HG03571 (cell line): Measurements from ENCODE around the gene SH3PXD2A.

Source experiments
- ATAC-seq: cut with Tn5 transposase; IDR thresholded peaks from one replicate; pipeline ENCODE4 v1.9.1; 2021; ENCODE audit not compliant: unreplicated experiment

The SH3PXD2A gene

DNA sequence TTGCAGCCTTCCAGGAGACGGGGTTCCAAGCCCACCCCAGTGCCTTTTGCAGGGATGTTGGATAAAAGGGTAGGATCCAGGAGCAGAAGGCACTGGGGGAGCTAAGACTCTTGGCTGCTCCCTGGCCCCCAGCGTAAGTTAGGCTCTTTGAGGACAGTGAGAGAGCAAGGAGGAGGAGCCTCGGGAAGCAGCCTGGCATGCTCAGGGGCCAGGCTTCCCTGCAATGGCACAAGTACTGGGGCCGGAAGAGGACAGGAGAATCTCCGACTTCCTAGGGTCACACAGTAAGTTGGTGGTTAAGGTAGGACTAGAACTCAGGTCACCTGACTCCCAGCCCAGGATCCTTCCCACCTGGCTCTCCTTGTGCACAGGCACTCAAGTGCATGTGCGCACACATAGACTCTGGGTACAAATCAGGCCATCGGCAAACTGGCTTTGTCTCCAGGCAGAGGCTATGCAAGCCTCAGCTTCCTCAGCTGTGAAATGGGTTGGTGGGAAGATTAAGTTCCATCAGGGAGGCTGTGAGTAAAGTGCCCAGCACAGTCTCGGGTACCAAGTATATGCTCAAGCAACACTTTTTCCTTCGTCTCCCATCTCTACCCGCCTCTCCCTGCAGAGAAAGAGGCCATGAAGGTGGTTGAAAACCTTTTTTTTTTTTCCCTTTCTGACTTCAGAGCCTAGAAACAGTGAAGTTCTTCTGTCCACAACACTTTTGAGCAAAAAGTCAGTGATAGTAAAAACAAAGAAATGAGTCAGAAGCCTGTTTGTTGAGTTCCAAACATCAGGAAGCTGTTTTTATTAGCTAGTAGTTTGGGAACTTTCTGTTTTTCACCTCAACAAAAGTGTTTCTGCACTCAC, 282.8 kb downstream of the SH3PXD2A start:
- no peak for ATAC-seq

DNA sequence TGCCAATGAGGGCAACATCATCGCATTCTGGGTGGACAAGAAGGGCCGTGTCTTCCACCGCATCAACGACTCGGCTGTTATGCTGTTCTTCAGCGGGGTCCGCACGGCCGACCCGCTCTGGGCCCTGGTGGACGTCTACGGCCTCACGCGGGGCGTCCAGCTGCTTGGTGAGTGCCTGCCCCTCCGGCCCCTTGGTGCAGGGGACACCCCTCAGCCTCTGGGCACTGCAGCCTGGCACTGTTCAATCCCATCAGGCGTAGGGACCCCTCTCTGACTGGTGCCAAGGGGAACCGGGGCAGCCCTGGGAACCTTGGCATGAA, 283.8 kb downstream of the SH3PXD2A start:
- no peak for ATAC-seq

DNA sequence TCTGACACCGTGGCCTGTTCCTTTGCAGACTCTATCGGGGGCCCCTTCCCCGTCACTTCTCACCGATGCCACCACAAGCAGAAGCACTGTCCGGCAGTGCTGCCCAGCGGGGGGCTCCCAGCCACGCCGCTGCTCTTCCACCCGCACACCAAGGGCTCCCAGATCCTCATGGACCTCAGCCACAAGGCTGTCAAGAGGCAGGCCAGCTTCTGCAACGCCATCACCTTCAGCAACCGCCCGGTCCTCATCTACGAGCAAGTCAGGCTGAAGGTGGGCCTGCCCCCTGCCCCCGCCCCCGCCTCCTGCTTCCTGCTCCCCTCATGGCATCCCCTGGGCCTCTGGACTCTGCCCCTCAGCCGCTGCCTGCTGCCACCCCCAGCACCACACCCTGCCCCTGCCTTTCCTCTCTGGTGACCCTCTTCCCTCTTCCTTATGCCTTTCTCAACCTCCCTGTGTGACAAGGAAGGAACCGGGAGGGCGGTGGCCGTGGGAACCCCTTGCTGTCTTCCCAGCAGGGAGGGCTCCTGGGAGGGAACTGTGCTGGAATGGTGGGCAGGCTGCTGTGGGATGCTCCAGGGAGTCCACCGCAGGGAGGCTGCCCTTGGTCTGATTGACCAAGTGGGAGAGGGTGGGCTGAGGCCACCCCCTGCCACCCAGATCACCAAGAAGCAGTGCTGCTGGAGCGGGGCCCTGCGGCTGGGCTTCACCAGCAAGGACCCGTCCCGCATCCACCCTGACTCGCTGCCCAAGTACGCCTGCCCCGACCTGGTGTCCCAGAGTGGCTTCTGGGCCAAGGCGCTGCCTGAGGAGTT, 284.3 kb downstream of the SH3PXD2A start:
- no peak for ATAC-seq

DNA sequence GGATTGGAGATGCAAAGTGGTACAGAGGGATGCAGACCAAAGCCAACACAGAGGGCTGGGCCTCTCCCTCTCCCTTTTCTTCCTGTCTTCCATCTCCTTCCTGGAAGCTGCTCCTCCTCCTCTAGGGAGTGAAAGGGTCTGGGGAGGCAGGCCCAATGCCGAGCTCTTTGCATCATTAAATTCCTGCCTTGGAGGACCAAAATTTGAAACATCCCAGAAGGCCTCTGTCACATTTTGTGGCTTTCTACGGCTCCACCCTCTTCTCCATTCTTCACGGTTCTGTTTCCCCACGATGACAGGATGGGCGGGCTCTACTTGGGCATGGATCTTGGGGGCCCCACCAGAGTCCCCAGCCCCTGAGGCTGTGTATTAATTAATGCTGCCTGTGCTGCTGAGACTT, 285.5 kb downstream of the SH3PXD2A start:
- no peak for ATAC-seq

DNA sequence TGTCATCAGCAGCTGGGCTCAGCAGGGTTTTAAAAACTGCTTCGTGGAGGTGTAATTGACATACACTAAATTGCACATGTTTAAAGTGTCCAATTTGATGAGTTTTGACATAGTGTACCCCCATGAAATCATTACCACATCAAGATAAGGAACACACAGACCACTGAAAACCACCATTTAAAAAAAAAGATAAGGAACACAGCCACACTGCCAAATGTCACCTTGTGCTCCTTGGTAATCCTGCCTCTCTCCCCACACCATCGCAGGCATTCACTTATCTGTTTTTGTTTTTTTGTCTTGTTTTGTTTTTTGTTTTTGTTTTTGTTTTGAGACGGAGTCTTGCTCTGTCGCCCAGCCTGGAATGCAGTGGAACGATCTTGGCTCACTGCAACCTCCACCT, 286.9 kb downstream of the SH3PXD2A start:
- no peak for ATAC-seq

DNA sequence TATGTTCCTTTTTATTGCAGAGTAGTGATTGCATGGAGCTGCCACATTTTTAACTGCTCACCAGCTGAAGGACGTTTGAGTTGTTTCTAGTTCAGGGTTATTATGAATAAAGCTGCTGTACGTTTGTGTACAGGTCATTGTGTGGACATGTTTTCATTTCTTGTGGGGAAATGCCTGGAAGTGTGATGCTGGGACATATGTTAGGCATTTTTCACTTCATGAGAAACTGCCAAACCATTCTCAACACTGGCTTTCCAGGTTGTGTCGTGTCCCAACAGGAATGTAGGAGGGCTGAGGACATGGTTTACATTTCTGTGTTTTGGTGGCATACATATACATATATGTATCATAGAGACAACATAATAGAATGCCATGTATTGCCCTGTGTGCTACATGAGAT, 288.8 kb downstream of the SH3PXD2A start:
- ATAC-seq, result no peak

DNA sequence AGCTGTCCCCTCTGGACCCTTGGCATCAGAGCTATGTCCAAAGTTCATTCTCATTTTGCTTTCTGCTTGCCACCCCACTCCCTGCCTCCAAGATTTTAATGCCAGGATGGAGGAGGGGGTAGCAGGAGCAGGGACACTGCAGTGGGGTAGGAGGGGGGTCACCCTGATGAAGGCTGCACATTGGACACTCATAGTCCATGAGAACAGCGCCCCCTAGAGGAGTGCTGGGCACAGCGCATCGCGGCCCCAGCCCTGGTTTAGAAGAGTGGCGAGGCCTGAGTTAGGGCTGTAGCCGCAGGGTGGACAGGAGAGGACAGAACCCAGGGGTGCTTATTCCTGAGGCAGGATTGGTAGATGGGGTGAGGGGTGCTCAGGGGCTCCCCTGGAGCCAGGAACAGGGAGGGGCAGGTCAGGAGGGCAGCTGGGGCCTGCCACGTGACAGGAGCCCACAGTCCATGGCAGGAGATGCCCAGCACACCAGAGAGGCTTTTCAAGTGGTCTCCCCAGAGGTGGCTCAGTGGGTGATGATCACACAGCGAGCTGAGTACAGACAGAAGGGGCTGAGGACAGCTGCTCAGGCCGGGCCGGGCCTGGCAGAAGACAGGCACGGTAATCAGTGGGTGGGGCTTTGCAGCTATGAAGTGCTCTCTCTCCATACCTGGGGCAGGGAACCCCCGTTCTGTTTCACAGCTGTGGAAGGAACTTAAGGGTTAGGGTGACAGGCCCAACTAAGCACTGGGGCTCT, 290.4 kb downstream of the SH3PXD2A start:
- ATAC-seq, result no peak

DNA sequence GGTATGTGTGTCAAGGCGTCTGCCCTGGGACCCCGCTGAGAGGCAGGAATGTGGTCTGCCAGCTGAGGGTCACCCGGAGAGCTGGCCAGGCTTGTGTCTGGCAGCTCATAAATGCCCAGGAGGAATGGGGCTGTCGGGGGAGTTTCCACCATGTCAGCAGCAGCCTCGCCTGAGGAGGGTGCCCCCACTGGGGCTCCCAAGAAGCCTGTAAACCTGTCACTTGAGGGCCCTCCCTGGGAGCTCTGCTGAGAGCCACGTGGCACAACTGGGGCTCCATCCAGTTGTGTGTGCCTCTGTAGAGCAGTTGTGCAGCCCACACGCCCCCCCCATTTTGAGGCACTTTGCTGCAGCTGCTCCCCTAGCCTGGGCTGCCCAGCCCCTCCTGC, 291.3 kb downstream of the SH3PXD2A start:
- ATAC-seq, result no peak

DNA sequence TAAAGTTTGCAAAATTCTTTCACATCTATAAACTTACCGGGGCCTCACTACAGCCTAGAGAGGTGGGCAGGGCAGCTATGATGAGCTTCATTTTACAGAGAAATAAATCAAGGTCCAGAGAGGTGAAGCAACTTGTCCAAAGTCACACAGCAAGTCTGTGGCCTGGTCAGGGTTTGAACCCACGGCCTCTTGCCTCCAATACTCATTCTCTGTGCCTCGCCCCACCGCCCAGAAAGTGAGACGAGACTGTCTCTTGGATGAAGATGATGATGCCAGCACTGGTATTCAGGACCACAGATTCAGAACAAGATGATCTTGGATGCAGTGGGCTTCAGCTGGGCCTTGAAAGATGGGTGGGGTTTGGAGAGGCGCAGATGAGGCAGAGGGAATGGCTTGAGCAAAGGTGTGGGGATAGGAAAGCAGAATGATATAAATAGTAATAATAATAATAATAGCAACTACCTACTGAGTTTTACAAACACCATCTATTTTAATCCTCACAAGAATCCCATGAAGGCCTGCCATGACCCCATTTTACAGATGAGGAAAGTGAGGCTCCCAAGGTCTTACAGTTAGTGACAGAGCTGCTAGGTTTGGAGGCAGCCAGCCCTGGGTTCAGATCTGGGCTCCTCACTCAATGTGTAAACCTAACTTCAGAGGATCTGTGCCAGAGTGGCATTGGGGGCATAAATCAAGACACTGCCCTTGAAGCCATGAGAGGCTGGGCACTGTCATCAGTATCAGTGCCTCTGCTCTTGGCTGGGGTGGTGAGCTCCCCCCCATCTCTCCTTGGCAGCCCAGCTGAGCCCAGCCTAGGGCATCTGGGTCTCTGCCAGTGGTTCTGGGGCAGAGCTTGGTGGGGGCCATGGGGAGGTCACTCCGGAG, 291.9 kb downstream of the SH3PXD2A start:
- no peak for ATAC-seq

DNA sequence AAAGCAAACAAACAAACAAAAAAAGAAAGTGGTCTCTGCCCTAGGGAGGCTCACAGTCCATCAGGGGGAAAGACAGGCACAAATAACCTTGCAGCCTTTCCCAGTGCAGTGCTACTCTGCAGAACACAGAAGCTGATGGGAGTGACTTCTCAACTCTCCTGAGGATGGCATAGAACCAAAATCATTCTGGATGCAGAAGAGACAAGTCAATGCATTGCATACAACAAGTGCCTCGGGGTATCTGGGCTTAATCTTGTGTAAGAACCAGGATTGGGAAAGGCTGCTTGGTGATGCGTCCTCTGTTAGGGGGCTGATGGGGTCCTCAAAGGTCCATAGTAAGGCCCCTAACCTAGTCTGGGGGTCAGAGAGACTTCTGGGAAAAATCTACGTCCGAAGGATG, 293.0 kb downstream of the SH3PXD2A start:
- no peak for ATAC-seq

DNA sequence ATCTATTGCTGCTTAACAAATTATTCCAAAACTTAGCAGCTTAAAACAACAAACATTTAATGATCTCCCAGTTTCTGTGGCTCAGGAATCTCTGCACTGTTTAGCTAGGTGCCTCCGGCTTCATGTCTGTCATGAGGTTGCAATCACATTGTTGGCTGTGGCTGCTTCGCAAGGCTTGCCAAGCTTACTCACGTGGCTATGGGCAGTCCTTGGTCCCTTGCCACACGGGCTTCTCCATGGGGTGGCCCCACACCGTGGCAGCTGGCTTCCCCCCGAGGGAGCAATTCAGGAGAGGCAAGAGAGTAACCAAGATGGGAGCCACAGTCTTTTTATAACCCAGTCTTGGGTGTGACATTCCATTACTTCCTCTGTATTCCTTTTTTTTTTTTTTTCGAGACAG, 294.5 kb downstream of the SH3PXD2A start:
- ATAC-seq, result no peak

DNA sequence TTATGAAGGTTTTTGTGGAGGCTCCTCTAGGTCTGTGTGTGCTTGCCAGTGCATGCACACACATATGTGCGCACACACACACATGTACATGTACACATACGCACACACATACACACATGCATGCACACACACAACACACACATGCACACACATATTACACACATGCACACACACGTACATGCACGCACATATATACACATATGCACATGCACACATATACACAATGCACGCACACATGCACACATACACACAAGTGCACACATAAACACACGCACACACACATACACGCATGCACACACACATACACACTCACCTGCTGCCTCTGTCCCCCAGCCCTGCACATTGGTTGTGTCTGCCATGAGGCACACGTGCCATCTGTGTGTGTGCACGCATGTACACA, 295.6 kb downstream of the SH3PXD2A start:
- ATAC-seq, result no peak

DNA sequence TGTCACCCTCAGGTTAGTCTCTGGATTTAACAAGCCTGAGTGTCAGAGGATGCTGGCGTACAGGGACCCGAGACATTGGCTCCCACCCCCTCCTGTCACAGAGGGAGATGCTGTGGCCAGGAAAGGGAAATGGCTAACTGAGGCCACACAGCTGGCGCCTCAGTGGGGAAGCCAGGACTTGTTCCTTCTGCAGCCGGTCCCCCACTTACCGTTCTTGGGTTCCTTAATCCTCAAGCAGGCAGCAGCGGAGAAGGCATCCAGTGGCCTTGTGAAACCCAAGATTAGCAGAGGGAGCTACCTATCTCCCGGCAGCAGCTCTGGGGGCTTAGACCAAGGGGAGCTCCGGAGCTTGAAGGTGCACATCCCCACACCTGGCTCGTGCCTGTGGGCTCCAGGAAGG, 296.5 kb downstream of the SH3PXD2A start:
- ATAC-seq, result no peak

DNA sequence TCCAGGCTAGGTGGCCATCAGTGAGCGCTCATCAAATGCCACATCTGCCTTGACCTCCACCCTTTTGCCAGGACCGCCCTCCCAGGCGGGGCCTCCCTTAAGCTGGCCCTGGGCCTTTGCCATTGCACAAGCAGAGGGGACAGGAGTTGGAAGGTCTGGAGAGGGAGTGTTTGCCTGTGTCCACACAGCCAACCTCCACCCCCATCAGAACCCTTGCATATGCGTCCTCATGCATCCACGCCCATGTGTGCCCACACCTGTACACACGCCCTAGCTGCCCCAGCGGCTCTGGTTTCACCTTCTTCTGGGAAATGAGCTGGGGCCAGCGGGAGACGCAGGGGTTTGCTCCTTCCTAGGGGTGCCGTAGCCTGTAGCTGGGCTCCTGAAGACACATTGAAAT, 297.9 kb downstream of the SH3PXD2A start:
- no peak for ATAC-seq

DNA sequence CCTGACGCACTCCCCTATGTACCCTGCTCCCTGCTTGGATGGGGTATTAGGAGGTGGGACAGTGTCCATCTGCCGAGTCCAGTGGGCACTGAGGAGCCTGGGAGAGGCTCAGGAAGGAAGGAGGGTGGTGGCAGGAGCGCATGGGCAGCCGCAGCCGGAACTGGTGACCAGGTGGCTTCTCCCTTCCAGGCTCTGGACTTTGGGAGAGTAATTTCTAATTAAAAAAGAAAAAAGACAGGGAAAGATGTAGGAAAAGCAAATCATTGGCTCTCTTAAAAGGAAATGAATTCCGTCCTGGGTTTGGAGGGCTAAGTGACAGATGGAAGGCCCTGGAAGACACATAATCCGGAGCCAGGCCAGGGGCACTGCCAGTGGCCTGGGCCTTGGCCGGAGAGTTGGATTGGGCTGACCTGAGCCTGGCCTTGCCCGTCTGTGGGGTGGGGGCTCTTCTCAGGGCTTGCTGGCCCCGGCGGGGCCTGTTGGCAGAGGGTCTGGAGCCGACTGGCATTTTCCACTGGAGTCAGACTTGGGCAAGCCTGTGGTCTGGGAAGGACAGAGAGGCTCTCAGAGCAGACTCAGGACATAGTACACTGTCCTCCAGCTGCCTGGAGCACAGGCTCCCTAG, 298.9 kb downstream of the SH3PXD2A start:
- no peak for ATAC-seq

DNA sequence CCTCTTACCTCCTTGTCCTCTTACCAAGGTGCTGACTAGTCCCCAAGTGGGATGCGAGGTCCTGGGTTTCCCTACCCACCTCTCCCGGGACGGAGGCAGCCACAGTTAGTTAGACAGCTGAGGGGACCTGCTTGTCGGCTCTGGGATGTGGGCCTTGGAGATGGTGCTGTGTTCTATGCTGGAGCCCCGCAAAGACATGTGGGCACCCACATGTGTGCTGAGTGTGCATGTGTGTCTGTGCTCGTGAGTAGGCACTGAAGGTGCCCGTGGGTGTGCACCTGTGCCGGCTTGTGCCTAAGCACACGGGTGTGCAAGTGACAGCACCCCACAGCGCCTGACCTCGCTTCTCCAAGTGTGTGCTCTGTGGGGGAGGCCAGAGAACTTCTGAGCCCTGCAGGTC, 299.7 kb downstream of the SH3PXD2A start:
- no peak for ATAC-seq

DNA sequence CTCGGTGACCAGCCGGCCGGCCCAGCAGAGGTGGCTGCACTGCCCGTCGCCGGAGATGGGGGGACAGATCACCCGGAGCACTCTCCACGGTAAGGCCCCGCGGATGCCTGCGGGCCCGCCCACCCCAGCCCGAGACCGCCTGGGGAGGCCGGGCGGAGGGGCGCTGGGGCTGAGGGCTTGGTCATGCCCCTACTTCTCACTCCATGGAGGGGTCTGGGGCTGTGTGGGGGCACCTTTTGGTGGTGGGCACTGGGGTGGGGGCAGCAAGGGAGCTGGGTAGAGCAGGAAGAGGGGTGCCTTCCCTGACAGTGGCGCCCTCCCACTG, 300.1 kb downstream of the SH3PXD2A start:
- no peak for ATAC-seq

DNA sequence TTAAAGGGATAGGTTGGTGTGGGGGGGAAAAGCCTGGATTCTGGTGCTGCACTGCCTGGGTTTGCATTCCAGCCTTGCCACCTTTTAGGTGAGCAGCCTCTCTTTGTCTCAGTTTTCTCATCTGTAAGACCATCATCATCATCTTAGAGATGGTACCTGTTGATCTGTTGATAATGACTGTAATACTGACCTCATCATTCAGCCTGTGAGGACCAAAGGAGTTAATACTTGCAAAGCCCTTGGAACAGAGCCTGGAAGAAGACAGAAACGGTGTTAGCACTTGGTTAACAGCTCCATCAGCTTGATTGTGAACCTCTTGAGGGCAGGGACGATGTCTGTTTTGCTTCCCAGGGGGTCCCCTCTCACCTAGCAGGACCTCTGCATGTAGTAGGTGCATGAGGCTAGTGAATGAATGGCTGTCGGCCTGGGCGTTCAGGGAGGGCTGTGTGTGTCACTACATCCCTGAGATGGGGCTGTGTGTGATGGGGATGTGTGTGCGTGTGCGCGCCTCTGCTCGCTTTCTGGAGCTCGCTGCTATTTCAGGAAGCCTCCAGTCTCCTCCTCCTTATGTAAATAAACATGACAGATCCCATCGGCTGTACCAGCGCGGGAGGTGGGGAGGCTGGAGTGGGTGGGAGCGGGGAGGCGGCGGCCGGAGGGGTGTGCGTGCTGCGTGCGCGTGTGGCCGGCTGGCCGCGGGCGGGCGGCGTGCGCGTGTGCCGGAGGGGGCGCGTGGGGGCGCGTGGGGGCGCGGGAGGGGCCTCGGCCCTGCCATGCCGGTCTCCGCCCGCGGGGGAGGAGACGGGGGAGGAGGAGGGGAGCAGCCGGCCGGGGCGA, 300.7 kb downstream of the SH3PXD2A start:
- ATAC-seq, result no peak

DNA sequence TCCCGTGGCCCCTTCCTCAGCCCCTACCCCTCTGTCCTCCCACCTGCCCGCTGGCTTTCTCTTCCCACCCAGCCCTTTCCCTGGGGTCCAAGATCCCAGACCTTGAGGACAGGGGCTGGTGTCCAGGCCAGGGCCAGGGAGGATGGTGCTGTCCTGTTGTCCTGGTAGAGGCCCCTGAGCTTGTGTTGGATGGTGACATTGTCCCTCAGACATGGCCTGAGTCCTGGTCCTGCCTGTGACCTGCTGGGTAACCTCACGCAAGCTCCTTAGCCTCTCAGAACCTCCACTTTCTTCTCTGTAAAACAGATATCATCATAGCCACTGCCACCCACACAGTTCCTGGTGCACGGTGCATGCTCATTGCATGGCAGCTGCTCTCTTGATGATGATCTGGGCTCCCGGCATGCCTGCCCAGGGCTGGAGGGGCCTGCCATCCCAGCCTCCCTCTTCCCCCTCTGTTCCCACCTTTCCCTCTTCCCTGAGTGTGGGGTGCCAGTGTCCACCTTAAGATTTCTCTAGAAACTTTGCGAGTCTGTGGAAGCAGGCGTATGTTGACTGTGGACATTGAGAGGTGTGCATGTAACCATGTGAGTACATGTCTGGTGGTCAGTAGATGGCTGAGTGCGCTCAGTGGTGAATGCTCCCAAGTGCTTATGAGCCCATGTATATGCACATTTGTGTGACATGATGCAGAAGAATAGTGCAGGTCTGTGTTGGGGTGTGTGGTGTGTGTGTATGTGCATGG, 301.5 kb downstream of the SH3PXD2A start:
- no peak for ATAC-seq
